OCI-LY1 (cell line): ENCODE data around the gene PLS3.

Source experiments
- EZH2 ChIP-seq: fragments of 200-600 bp; sonication (generic), shearing (Covaris generic); IDR thresholded peaks from 2 replicates; pipeline ENCODE4 v1.8.0; 2017; ENCODE audit warnings: borderline replicate concordance, mixed run types, mild to moderate bottlenecking, antibody characterized with exemption, low read length, moderate library complexity, mixed read lengths
- TF ChIP-seq, protein P1 (sequence below): fragments of 200-600 bp; sonication (generic), shearing (Covaris generic); IDR thresholded peaks from 2 replicates; pipeline ENCODE4 v1.5.1; 2017; ENCODE audit warnings: mild to moderate bottlenecking, antibody characterized with exemption, low read length, moderate library complexity, mixed read lengths

DNA sequence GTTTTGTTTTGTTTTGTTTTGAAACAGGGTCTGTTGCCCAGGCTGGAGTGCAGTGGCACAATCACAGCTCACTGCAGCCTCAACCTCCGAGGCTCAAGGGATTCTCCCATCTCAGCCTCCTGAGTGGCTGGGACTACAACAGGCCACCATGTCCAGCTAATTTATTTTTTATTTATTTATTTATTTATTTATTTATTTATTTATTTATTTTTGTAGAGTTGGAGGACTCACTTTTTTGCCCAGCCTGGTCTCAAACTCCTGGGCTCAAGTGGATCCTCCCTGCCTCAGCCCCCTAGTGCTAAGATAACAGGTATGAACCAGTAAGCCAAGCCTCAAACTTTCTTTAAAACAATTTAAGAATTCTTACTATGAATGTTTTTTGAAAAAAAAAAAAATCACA, 26.6 kb upstream of the PLS3 start:
- TF ChIP-seq, protein P1, sequence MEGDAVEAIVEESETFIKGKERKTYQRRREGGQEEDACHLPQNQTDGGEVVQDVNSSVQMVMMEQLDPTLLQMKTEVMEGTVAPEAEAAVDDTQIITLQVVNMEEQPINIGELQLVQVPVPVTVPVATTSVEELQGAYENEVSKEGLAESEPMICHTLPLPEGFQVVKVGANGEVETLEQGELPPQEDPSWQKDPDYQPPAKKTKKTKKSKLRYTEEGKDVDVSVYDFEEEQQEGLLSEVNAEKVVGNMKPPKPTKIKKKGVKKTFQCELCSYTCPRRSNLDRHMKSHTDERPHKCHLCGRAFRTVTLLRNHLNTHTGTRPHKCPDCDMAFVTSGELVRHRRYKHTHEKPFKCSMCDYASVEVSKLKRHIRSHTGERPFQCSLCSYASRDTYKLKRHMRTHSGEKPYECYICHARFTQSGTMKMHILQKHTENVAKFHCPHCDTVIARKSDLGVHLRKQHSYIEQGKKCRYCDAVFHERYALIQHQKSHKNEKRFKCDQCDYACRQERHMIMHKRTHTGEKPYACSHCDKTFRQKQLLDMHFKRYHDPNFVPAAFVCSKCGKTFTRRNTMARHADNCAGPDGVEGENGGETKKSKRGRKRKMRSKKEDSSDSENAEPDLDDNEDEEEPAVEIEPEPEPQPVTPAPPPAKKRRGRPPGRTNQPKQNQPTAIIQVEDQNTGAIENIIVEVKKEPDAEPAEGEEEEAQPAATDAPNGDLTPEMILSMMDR = no peak
- no peak for TF ChIP-seq EZH2
